Measurements from ENCODE around the gene ADARB1.

GRCh38 chr21:45029298-45029947, 45.0 kb upstream of the ADARB1 start:
- TF ChIP-seq CTCF (IDR thresholded peaks at IDR 0.05): no peak
- no peak for TF ChIP-seq POLR2A (IDR thresholded peaks at IDR 0.05)

All from ovary (tissue), 3 donors.